Measurements from ENCODE around the gene AOPEP. TPM values are rescaled to one million over a fixed set of nuclear protein-coding genes. Genes with fewer than 3 reads are reported as not detected.

The AOPEP gene
- total RNA-seq, 4 donors from 2014 or later: 149 to 306 (median 193) TPM

- Histone ChIP-seq H3K4me1 (peaks cover 68% of the 10 kb centered on the region), H3K36me3 (peaks cover 13% of the 10 kb centered on the region), H3K27ac (peak overlapping the region; percentile 77), H3K9me3 (no peaks in the 10 kb centered on the region), H3K27me3 (no peaks in the 10 kb centered on the region), H3K4me3 (no peak overlapping the region)
- WGBS: 56% methylated on average over 12 of the region's 12 CpGs
- DNase-seq (ENCODE audit: low spot score in 2 of 2): no peak
- TF ChIP-seq POLR2A (IDR thresholded peaks at IDR 0.05) (no peak), EP300 (IDR thresholded peaks at IDR 0.05) (no peak)
- TF ChIP-seq, protein P1, sequence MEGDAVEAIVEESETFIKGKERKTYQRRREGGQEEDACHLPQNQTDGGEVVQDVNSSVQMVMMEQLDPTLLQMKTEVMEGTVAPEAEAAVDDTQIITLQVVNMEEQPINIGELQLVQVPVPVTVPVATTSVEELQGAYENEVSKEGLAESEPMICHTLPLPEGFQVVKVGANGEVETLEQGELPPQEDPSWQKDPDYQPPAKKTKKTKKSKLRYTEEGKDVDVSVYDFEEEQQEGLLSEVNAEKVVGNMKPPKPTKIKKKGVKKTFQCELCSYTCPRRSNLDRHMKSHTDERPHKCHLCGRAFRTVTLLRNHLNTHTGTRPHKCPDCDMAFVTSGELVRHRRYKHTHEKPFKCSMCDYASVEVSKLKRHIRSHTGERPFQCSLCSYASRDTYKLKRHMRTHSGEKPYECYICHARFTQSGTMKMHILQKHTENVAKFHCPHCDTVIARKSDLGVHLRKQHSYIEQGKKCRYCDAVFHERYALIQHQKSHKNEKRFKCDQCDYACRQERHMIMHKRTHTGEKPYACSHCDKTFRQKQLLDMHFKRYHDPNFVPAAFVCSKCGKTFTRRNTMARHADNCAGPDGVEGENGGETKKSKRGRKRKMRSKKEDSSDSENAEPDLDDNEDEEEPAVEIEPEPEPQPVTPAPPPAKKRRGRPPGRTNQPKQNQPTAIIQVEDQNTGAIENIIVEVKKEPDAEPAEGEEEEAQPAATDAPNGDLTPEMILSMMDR (IDR thresholded peaks at IDR 0.05): no peak
Observed at GRCh38 chr9:95091601-95092261, 365.2 kb downstream of the AOPEP start.

DNA sequence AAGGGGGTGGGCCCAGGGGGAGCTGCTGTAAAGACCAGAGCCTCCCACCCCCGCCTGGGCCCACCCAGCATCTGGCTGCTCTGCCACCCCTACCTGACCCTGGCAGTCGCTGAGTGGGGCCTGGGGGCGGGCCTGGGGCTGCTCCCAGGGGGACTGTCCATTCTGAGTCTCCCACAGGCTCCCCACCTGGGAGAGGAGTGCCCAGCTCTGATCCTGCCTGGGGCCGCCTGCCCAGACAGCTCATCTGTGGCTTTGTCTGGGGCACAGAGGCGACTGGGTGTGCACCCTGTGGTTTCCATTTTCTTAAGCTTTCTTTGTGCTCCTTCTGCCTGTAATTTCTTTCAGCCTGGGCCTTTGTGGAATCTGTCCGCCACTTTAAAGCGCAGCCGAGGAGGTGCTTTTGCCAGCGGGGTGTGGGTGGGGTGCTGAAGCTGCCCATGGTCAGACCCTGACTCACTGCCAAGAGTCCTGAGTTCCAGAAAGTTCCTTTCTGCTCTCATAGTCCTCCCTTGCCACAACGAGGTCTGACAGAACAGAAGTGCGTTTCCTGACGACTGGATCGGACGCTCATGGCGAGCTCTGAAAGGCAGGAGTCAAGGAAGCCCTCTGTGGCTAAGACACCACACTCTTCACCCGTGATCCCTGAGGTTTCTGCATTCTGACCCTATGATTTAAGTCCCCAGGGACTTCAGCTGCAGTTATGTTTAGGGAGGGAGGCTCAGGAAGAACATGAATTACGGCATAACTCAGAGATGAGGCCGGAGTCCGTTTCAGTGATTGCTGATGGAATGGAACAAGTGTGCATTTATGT lies 366.0 kb downstream of the AOPEP start:
- Histone ChIP-seq H3K4me3 (no peak overlapping the region), H3K36me3 (peaks cover 12% of the 10 kb centered on the region), H3K27me3 (no peaks in the 10 kb centered on the region), H3K4me1 (peaks cover 62% of the 10 kb centered on the region), H3K9me3 (no peaks in the 10 kb centered on the region), H3K27ac (peak overlapping the region; percentile 77)
- DNase-seq (ENCODE audit: low spot score in 2 of 2): no peak
- WGBS: 52% methylated on average over 17 of the region's 19 CpGs
- TF ChIP-seq, protein P1 (IDR thresholded peaks at IDR 0.05): no peak
- TF ChIP-seq EP300 (IDR thresholded peaks at IDR 0.05): no peak
- TF ChIP-seq POLR2AphosphoS5 (IDR thresholded peaks at IDR 0.05): no peak
- no peak for TF ChIP-seq POLR2A (IDR thresholded peaks at IDR 0.05)

DNA sequence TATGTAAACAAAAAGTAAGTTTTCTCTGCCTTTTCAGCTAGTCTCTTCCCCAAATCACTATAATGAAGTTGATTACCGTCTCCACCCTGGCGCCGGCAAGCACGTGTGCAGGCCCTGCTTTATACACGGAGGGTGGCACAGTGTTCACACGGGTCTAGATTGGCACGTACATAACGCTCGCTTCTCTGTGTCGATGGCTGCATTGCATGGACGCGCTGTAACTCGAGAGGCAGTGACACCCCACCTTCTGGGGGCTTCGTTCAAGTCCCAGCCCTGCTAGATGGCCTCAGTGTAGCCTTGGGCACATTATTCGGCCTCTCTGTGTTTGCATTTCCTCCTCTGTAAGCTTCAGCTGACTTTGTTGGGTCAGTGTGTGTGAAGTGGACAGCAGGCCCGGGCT lies 367.1 kb downstream of the AOPEP start:
- no peak for DNase-seq (ENCODE audit: low spot score in 2 of 2)
- peaks cover 5% of the 10 kb centered on the region for H3K36me3 ChIP-seq
- TF ChIP-seq POLR2A (IDR thresholded peaks at IDR 0.05): no peak
- TF ChIP-seq POLR2AphosphoS5 (IDR thresholded peaks at IDR 0.05): no peak
- TF ChIP-seq, protein P1 (IDR thresholded peaks at IDR 0.05): no peak
- TF ChIP-seq EP300 (IDR thresholded peaks at IDR 0.05): no peak
- H3K27me3 ChIP-seq: no peaks in the 10 kb centered on the region
- H3K9me3 ChIP-seq: no peaks in the 10 kb centered on the region
- 85% methylated on average over 16 of the region's 16 CpGs for WGBS
- H3K4me1 ChIP-seq: peaks cover 62% of the 10 kb centered on the region
- no peak overlapping the region for H3K4me3 ChIP-seq
- no peak overlapping the region for H3K27ac ChIP-seq

GRCh38 chr9:95094002-95094401 lies 367.5 kb downstream of the AOPEP start:
- H3K4me1 ChIP-seq: peaks cover 59% of the 10 kb centered on the region
- DNase-seq (ENCODE audit: low spot score in 2 of 2): no peak
- TF ChIP-seq, protein P1 (IDR thresholded peaks at IDR 0.05): no peak
- TF ChIP-seq POLR2AphosphoS5 (IDR thresholded peaks at IDR 0.05): no peak
- no peak for TF ChIP-seq EP300 (IDR thresholded peaks at IDR 0.05)
- TF ChIP-seq POLR2A (IDR thresholded peaks at IDR 0.05): no peak
- H3K9me3 ChIP-seq: no peaks in the 10 kb centered on the region
- no peaks in the 10 kb centered on the region for H3K27me3 ChIP-seq
- H3K27ac ChIP-seq: no peak overlapping the region
- H3K36me3 ChIP-seq: peaks cover under 1% of the 10 kb centered on the region
- H3K4me3 ChIP-seq: no peak overlapping the region
- 89% methylated on average over 10 of the region's 10 CpGs for WGBS

DNA sequence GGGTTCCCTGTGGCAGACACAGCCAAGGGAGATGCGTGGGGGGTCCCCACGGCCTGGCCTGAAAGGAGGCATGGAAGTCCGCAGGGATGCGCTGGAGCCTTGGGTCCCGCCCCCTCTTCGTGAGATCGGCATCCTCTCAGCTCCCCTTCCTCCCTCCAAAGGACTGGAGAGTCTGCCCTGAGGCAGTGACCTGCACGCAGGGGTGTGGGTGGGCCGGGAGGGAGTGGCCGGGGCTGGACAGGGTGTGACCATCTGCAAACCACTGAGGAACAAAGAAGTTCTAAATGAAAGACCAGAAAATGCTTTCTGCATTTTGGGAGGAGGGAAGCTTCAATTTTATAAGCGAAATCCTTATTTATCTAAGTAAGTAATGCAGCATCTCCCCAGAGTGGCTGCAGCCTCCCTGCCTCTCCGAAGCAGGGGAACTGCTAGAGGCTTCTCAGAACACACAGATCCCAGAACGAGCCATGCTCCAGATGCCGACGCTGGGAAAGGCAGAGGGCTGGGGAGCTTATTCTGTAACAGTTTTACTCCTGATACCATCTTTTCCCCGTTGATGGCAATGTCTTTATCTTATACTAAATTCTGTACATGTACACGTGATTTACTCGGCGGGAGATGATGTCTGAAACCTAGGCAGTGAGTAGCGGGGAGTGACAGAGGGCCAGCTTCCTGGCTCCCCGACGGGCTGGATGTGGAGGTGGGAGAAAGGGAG lies 369.3 kb downstream of the AOPEP start:
- H3K27me3 ChIP-seq: no peaks in the 10 kb centered on the region
- no peak for DNase-seq (ENCODE audit: low spot score in 2 of 2)
- H3K9me3 ChIP-seq: no peaks in the 10 kb centered on the region
- peaks cover 57% of the 10 kb centered on the region for H3K4me1 ChIP-seq
- H3K27ac ChIP-seq: no peak overlapping the region
- H3K4me3 ChIP-seq: no peak overlapping the region
- 80% methylated on average over 17 of the region's 22 CpGs for WGBS
- TF ChIP-seq, protein P1 (IDR thresholded peaks at IDR 0.05): no peak
- no peaks in the 10 kb centered on the region for H3K36me3 ChIP-seq

Measured in suprapubic skin (tissue), 4 donors.